Prostate gland (tissue), 2 donors: ENCODE data around the gene ZNF212. TPM values are rescaled to one million over a fixed set of nuclear protein-coding genes. Genes with fewer than 3 reads are reported as not detected.

Experiments used
- DNase-seq: peaks from one replicate; pipeline ENCODE4 v3.0.0-alpha.2; 2019; ENCODE audit warnings: low spot score
- H3K27ac ChIP-seq, 2 donors: fragments of 200-600 bp; sonication (generic); 2 replicates each; pipeline ENCODE4 v1.5.1; 2017 to 2019
- H3K27me3 ChIP-seq: fragments of 200-600 bp; sonication (generic); replicated peaks from 2 replicates; pipeline ENCODE4 v1.5.1; 2019; ENCODE audit not compliant: insufficient read depth
- H3K36me3 ChIP-seq, 2 donors: fragments of 200-600 bp; sonication (generic); 1 replicate in 1 of 2; 2 replicates in 1 of 2; pipeline versions ENCODE4 v1.5.1 to v1.8.1; 2017 to 2019
- H3K4me1 ChIP-seq: fragments of 200-600 bp; sonication (generic); replicated peaks from 2 replicates; pipeline ENCODE4 v1.5.1; 2019
- H3K4me3 ChIP-seq, 2 donors: fragments of 200-600 bp; sonication (generic); 2 replicates each; pipeline ENCODE4 v1.5.1; 2017 to 2019
- H3K9me3 ChIP-seq: fragments of 200-600 bp; sonication (generic); 2 replicates; pipeline ENCODE4 v1.5.1; 2017
- POLR2A ChIP-seq: fragments of 450-650 bp; IDR thresholded peaks from one replicate; pipeline ENCODE4 v1.6.1; 2016; ENCODE audit warnings: antibody characterized with exemption, mild to moderate bottlenecking
- POLR2AphosphoS5 ChIP-seq: sonication (generic); formaldehyde crosslinking; IDR thresholded peaks from one replicate; pipeline ENCODE4 v1.6.1; 2017; ENCODE audit warnings: antibody characterized with exemption
- WGBS: methylation state at CpG from one replicate; pipeline ENCODE4 v1.1.5; 2018; 5-methylcytosine and 5-hydroxymethylcytosine counted together
- intact Hi-C: fragments of 100-400 bp; cut with DNase I; formaldehyde crosslinking; loops from one replicate; pipeline ENCODE4 v1.14.2; 2022
- total RNA-seq, 2 donors: library from RNA; depleted of rRNA; stranded (reverse); fragments of >200 nt; gene quantifications; one replicate each; pipeline ENCODE4 v1.1.0, GENCODE V29; 2016
- TF ChIP-seq, protein P1 (sequence below), 4 experiments: fragments of 200-600 bp in 2 of 4; fragments of 450-650 bp in 2 of 4; sonication (generic) in 2 of 4; IDR thresholded peaks; 1 replicate in 3 of 4; 2 replicates in 1 of 4; pipeline ENCODE4 v1.5.1; 2016 to 2019; ENCODE audit warnings: antibody characterized with exemption in 4 of 4, mild to moderate bottlenecking in 2 of 4, moderate library complexity in 2 of 4

The ZNF212 gene
- total RNA-seq, 2 donors from 2014 or later = 8.9 to 15.9 TPM

DNA sequence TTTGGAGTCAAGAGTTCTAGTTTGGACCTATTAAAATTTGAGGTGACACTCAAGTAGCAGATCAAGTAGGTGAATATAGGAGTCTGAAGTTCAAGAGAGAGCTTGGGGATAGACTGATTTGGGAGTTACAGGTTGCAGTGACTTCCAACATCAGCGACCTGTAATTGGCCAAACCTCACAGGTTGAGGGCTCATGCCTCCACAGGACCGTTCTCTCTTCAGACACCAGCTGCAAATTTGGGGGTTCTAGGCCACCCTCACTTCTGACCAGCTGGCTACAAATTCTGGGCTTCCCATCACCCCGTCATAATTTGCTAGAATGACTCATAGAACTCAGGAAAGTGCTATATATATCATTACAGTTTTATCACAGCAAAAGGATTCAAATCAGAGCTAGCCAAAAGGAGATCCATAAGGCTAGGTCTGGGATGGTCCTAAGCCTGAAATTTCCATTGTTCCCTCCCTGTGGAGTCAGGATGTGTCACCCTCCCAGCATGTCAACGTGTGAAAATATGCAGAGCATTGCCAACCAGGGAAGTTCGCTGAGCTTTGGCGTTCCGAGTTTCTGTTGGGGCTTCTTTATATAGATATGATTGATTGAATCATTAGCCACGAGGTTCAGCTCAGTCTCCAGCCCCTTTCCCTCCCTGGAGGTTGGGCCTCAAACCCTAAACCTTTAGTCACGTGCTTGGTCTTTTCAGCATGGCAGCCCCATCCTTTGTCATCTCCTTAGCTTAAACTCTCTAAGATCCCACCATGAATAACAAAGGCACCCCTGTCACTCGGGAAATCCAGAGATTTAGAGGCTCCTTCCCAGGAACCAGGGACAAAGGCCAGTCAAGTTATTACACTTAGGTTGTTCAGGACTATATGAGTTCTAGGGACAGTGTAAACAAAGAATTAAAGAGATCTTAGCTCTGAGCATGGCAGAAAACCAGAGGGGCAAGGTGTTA lies 20.7 kb upstream of the ZNF212 start:
- TF ChIP-seq POLR2AphosphoS5 = no peak
- no peak for TF ChIP-seq POLR2A
- TF ChIP-seq, protein P1, sequence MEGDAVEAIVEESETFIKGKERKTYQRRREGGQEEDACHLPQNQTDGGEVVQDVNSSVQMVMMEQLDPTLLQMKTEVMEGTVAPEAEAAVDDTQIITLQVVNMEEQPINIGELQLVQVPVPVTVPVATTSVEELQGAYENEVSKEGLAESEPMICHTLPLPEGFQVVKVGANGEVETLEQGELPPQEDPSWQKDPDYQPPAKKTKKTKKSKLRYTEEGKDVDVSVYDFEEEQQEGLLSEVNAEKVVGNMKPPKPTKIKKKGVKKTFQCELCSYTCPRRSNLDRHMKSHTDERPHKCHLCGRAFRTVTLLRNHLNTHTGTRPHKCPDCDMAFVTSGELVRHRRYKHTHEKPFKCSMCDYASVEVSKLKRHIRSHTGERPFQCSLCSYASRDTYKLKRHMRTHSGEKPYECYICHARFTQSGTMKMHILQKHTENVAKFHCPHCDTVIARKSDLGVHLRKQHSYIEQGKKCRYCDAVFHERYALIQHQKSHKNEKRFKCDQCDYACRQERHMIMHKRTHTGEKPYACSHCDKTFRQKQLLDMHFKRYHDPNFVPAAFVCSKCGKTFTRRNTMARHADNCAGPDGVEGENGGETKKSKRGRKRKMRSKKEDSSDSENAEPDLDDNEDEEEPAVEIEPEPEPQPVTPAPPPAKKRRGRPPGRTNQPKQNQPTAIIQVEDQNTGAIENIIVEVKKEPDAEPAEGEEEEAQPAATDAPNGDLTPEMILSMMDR (IDR thresholded peaks at IDR 0.05) = no peak
- WGBS = 95% methylated on average over 10 of the region's 10 CpGs
- no peak overlapping the region for H3K4me3 ChIP-seq
- no peaks in the 10 kb centered on the region for H3K9me3 ChIP-seq
- no peaks in the 10 kb centered on the region for H3K27me3 ChIP-seq
- intact Hi-C loops = no loop called here
- H3K36me3 ChIP-seq = peaks cover 0 to 12% of the 10 kb centered on the region in 2 donors
- no peak for DNase-seq
- no peaks in the 10 kb centered on the region for H3K4me1 ChIP-seq
- H3K27ac ChIP-seq = no peak overlapping the region

DNA sequence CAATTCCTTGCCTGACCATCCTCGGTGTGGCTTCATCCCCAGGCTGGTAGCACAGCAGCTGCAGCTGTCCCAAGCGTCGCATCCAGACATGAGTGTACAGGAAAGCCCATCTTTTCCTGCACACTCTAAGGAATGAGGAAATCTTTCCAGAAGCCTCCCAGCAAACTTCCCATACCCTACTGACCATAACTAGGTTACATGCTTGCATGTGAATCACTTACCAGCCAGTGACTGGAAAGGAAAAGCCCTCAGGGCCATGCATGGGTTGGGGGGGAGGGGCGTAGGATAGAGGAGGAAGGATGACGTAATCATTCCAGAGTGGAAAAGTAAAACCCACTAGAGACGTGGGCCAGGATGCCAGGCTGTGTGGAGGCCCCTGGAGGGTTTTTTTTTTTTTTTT lies 18.9 kb upstream of the ZNF212 start:
- H3K4me3 ChIP-seq = no peak overlapping the region
- DNase-seq = no peak
- no peak overlapping the region for H3K27ac ChIP-seq
- H3K9me3 ChIP-seq = no peaks in the 10 kb centered on the region
- intact Hi-C loops = no loop called here
- WGBS = 73% methylated on average over 6 of the region's 6 CpGs
- peaks cover 0 to 4% of the 10 kb centered on the region in 2 donors for H3K36me3 ChIP-seq
- TF ChIP-seq, protein P1 (IDR thresholded peaks at IDR 0.05) = no peak
- no peak for TF ChIP-seq POLR2A
- TF ChIP-seq POLR2AphosphoS5 = no peak
- no peaks in the 10 kb centered on the region for H3K27me3 ChIP-seq
- no peaks in the 10 kb centered on the region for H3K4me1 ChIP-seq

DNA sequence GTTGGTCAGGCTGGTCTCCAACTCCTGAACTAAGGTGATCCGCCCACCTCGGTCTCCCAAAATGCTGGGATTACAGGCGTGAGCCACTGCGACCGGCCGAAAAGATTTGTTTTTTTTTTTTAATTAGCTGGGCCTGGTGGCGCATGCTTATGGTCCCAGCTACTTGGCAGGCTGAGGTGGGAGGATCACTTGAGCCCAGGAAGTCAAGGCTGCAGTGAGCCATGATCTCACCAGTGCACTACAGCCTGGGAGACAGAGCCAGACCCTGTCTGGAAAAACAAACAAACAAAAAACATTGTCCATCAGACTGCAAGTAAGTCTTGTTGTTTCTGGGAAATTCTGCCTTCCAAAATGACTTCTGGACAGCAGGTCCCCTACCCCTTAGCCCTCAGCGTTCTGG lies 16.3 kb upstream of the ZNF212 start:
- Histone ChIP-seq H3K9me3 (no peaks in the 10 kb centered on the region), H3K4me1 (no peaks in the 10 kb centered on the region), H3K4me3 (no peak overlapping the region), H3K27ac (no peak overlapping the region), H3K27me3 (no peaks in the 10 kb centered on the region), H3K36me3 (peaks cover 0 to 4% of the 10 kb centered on the region in 2 donors)
- TF ChIP-seq POLR2AphosphoS5 (no peak), POLR2A (no peak)
- TF ChIP-seq, protein P1 (IDR thresholded peaks at IDR 0.05) = no peak
- 95% methylated on average over 8 of the region's 8 CpGs for WGBS
- intact Hi-C loops = no loop called here
- no peak for DNase-seq

DNA sequence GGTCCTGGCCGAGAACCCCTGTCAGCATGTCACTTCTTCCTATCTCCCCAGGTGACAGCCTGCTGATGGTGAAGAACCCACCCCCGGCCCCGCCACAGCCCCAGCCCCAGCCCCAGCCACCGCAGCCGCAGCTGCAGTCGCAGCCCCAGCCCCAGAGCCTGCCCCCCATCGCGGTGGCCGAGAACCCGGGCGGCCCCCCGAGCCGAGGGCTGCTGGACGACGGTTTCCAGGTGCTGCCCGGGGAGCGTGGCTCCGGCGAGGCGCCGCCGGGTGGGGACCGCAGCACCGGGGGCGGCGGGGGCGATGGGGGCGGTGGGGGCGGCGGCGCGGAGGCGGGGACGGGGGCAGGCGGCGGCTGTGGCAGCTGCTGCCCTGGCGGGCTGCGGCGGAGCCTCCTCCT lies 15.7 kb upstream of the ZNF212 start:
- H3K36me3 ChIP-seq = peaks cover 0 to 4% of the 10 kb centered on the region in 2 donors
- 98% methylated on average over 35 of the region's 39 CpGs for WGBS

More for the DNA sequence above, 15.7 kb upstream of the ZNF212 start:
- Histone ChIP-seq H3K4me3 (no peak overlapping the region), H3K9me3 (no peaks in the 10 kb centered on the region), H3K27me3 (no peaks in the 10 kb centered on the region), H3K4me1 (no peaks in the 10 kb centered on the region), H3K27ac (no peak overlapping the region)
- intact Hi-C loops = no loop called here
- no peak for TF ChIP-seq POLR2AphosphoS5
- TF ChIP-seq, protein P1 (IDR thresholded peaks at IDR 0.05) = no peak
- no peak for TF ChIP-seq POLR2A
- DNase-seq = no peak
